Esophagus squamous epithelium (tissue), 5 donors: Measurements from ENCODE around the gene FOXO4. TPM values are rescaled to one million over a fixed set of nuclear protein-coding genes. Genes with fewer than 3 reads are reported as not detected.

Experiments
- DNase-seq: peaks from one replicate; lab custom pipeline; 2025; lab: John Stamatoyannopoulos, UW
- H3K27ac ChIP-seq, 4 donors: fragments of 200-600 bp; sonication (generic); one replicate each; pipeline ENCODE4 v1.5.1; 2016 to 2019; ENCODE audit warnings: mild to moderate bottlenecking in 1 of 4
- H3K27me3 ChIP-seq, 4 donors: fragments of 200-600 bp; sonication (generic); 1 replicate in 3 of 4; 2 replicates in 1 of 4; pipeline versions ENCODE4 v1.5.1 to v1.6.0; 2017 to 2021; ENCODE audit warnings: antibody characterized with exemption in 1 of 4
- H3K36me3 ChIP-seq, 3 donors: fragments of 200-600 bp; sonication (generic); one replicate each; pipeline ENCODE4 v1.5.1; 2016 to 2019
- H3K4me1 ChIP-seq, 3 donors: fragments of 200-600 bp; sonication (generic); one replicate each; pipeline ENCODE4 v1.5.1; 2017 to 2019
- H3K4me3 ChIP-seq, 4 donors: fragments of 200-600 bp; sonication (generic); 1 replicate in 3 of 4; 2 replicates in 1 of 4; pipeline ENCODE4 v1.5.1; 2016 to 2019; ENCODE audit warnings: mild to moderate bottlenecking in 2 of 4, moderate library complexity in 1 of 4
- H3K9me3 ChIP-seq, 3 donors: fragments of 200-600 bp; sonication (generic); one replicate each; pipeline ENCODE4 v1.5.1; 2016 to 2019
- CTCF ChIP-seq, 6 experiments: fragments of 450-650 bp in 4 of 6; fragments of 200-600 bp in 2 of 6; sonication (generic) in 2 of 6; IDR thresholded peaks; one replicate each; pipeline ENCODE4 v1.5.1; 2016 to 2019; ENCODE audit warnings: antibody characterized with exemption in 6 of 6, mild to moderate bottlenecking in 4 of 6, moderate library complexity in 4 of 6
- POLR2A ChIP-seq, 4 donors: fragments of 450-650 bp; IDR thresholded peaks; one replicate each; pipeline ENCODE4 v1.6.1; 2017; ENCODE audit warnings: antibody characterized with exemption in 4 of 4, mild to moderate bottlenecking in 4 of 4, moderate library complexity in 3 of 4
- WGBS, 2 donors: methylation state at CpG; one replicate each; pipeline ENCODE4 v1.1.5; 2018; 5-methylcytosine and 5-hydroxymethylcytosine counted together
- intact Hi-C: fragments of 100-400 bp; cut with DNase I; formaldehyde crosslinking; loops from one replicate; pipeline ENCODE4 v1.15.0; 2022
- total RNA-seq, 4 donors: library from RNA; depleted of rRNA; stranded (reverse); fragments of >200 nt; gene quantifications; one replicate each; pipeline ENCODE4 v1.1.0, GENCODE V29; 2016
- donor health status: DM: yes; HTN: yes; CAD: no.

Gene FOXO4
- total RNA-seq, 4 donors from 2014 or later, result 4.8 to 17.7 (median 13.2) TPM

DNA sequence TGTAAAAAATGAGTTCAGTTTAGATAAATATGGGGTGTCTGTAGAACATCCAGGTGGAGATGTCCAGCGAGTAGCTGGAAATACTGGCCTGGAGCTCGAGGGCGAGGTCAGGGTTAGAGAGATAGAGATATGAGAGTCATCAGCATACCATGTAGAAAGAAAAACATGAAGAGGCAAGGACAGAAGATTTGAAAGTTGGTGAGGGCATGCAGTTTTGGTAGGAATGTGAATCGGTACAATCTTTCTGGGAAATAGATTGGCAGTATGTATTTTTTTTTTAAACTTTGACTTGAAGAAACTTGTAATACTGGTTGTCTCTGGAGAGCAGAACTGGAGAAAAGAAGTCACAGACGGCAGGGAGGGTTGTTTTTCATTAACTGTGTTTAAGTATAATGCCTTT lies 25.1 kb upstream of the FOXO4 start:
- Histone ChIP-seq H3K27ac (peak overlapping the region in 1 of 4 donors; percentile 9), H3K4me1 (peaks cover 0 to 25% (median 6%) of the 10 kb centered on the region in 3 donors), H3K4me3 (no peak overlapping the region), H3K9me3 (no peaks in the 10 kb centered on the region), H3K36me3 (no peaks in the 10 kb centered on the region), H3K27me3 (peaks cover 0 to 2% (median 0%) of the 10 kb centered on the region in 4 donors)
- no peak for DNase-seq
- TF ChIP-seq CTCF (IDR thresholded peaks at IDR 0.05) (no peak), POLR2A (IDR thresholded peaks at IDR 0.05) (no peak)
- intact Hi-C loops, result no loop called here
- 46 to 59% methylated on average over 5 of the region's 5 CpGs for WGBS, 2 donors

GRCh38 chrX:71081330-71082123 lies 14.1 kb upstream of the FOXO4 start:
- Histone ChIP-seq H3K27ac (no peak overlapping the region), H3K4me3 (no peak overlapping the region), H3K27me3 (no peaks in the 10 kb centered on the region), H3K9me3 (no peaks in the 10 kb centered on the region), H3K4me1 (no peaks in the 10 kb centered on the region), H3K36me3 (no peaks in the 10 kb centered on the region)
- no peak for TF ChIP-seq POLR2A (IDR thresholded peaks at IDR 0.05)
- TF ChIP-seq CTCF (IDR thresholded peaks at IDR 0.05), result no peak
- no peak for DNase-seq
- WGBS, 2 donors, result 24 to 55% methylated on average over 2 to 3 of the region's 3 CpGs
- intact Hi-C loops, result no loop called here

GRCh38 chrX:71082124-71082647 lies 13.5 kb upstream of the FOXO4 start:
- Histone ChIP-seq H3K36me3 (no peaks in the 10 kb centered on the region), H3K4me3 (no peak overlapping the region), H3K4me1 (no peaks in the 10 kb centered on the region), H3K27ac (no peak overlapping the region), H3K9me3 (no peaks in the 10 kb centered on the region), H3K27me3 (no peaks in the 10 kb centered on the region)
- DNase-seq, result no peak
- intact Hi-C loops, result no loop called here
- TF ChIP-seq CTCF (IDR thresholded peaks at IDR 0.05), result no peak
- TF ChIP-seq POLR2A (IDR thresholded peaks at IDR 0.05), result no peak
- WGBS, 2 donors, result 86 to 91% methylated on average over 5 of the region's 5 CpGs

GRCh38 chrX:71082822-71083221 lies 12.8 kb upstream of the FOXO4 start:
- no peak for DNase-seq
- Histone ChIP-seq H3K4me1 (no peaks in the 10 kb centered on the region), H3K27me3 (no peaks in the 10 kb centered on the region), H3K27ac (no peak overlapping the region), H3K9me3 (no peaks in the 10 kb centered on the region), H3K4me3 (no peak overlapping the region), H3K36me3 (no peaks in the 10 kb centered on the region)
- intact Hi-C loops, result no loop called here
- TF ChIP-seq POLR2A (IDR thresholded peaks at IDR 0.05) (no peak), CTCF (IDR thresholded peaks at IDR 0.05) (no peak)
- 80 to 100% methylated on average over 2 of the region's 4 CpGs for WGBS, 2 donors

DNA sequence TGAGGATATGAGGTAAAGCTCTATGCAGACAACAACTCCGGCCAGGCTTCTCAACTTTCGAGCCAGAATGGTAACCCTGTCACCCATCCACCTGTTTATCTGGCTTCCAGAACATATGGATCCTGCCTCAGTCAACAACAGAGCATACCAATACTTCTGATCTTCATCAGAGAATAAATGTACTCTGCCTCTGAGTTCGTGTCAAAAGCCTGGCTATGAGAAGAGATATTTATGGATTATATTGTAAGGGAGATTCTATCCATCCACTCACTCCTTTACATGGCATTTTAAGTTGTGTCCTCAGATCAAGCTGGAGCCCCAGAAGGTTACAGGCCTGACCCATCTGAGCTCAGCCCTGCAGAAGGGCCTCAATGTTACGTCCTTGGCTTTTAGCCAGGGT lies 9.8 kb upstream of the FOXO4 start:
- TF ChIP-seq CTCF (IDR thresholded peaks at IDR 0.05), result no peak
- TF ChIP-seq POLR2A (IDR thresholded peaks at IDR 0.05), result no peak
- intact Hi-C loops, result no loop called here
- Histone ChIP-seq H3K27me3 (no peaks in the 10 kb centered on the region), H3K4me3 (no peak overlapping the region), H3K36me3 (no peaks in the 10 kb centered on the region), H3K27ac (no peak overlapping the region), H3K4me1 (no peaks in the 10 kb centered on the region), H3K9me3 (no peaks in the 10 kb centered on the region)
- 43 to 68% methylated on average over 3 to 4 of the region's 4 CpGs for whole genome bisulfite sequencing, 2 donors
- DNase-seq, result no peak
